Measurements from ENCODE around the gene CDH22.

Gene CDH22

GRCh38 chr20:46249671-46250070 lies 58.6 kb downstream of the CDH22 start:
- no peak for DNase-seq (ENCODE audit: insufficient read length, low spot score)
- no peak for FAIRE-seq

GRCh38 chr20:46246559-46246958 lies 61.7 kb downstream of the CDH22 start:
- DNase-seq (ENCODE audit: insufficient read length, low spot score) = no peak

GRCh38 chr20:46243707-46244628 lies 64.3 kb downstream of the CDH22 start:
- DNase-seq (ENCODE audit: insufficient read length, low spot score) (no peak), FAIRE-seq (no peak)

More at GRCh38 chr20:46246559-46246958, 61.7 kb downstream of the CDH22 start:
- FAIRE-seq = no peak

GRCh38 chr20:46242390-46242789 lies 65.9 kb downstream of the CDH22 start:
- DNase-seq (ENCODE audit: insufficient read length, low spot score) (no peak), FAIRE-seq (no peak)

GRCh38 chr20:46240881-46241280 lies 67.4 kb downstream of the CDH22 start:
- no peak for FAIRE-seq

GRCh38 chr20:46240065-46240464 lies 68.2 kb downstream of the CDH22 start:
- DNase-seq (ENCODE audit: insufficient read length, low spot score) (no peak), FAIRE-seq (no peak)

More at GRCh38 chr20:46240881-46241280, 67.4 kb downstream of the CDH22 start:
- DNase-seq (ENCODE audit: insufficient read length, low spot score) = no peak

DNA sequence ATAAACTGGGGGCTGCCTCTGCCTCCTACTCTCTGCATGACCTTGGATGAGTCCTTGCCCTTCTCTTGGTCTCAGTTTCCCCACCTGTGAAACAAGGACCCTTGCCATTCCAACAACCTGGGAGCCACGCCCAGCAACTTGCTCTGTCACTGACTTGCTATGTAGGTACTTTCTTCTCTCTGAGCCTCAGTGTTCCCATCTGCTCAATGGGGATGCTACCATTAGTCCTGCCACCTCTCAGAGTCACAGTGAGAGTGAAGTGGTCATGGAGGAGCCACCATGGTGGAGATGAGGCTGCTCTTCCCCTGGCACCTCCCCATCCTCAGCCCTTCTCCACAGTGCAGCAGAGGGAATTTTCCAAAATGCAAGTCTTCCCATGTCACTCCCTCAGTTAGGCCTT lies 70.6 kb downstream of the CDH22 start:
- DNase-seq (ENCODE audit: insufficient read length, low spot score) (no peak), FAIRE-seq (no peak)

GRCh38 chr20:46237227-46237626 lies 71.1 kb downstream of the CDH22 start:
- DNase-seq (ENCODE audit: insufficient read length, low spot score) = no peak
- no peak for FAIRE-seq

DNA sequence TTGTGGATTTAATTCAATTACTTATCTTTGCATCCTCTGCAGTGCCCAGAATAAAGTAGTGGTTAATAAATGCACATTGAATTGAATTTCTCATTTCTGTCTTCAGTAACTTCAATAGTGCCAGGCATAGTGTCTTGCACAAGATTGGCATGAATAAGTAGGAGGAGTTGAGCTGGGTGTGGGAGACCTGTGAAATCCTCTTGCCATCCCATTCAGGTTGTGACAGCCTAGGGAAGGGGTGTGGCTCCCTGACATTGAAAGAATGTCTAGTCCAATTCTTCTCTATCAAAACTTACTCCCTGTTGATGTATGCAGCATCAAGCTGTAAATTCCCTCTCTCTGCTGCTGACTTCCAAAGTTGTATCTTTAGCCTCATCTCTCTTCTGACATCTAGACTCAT lies 73.2 kb downstream of the CDH22 start:
- no peak for DNase-seq (ENCODE audit: insufficient read length, low spot score)
- no peak for FAIRE-seq

- DNase-seq (ENCODE audit: insufficient read length, low spot score) = no peak
- FAIRE-seq = no peak
Observed at GRCh38 chr20:46233701-46234100, 74.6 kb downstream of the CDH22 start.

DNA sequence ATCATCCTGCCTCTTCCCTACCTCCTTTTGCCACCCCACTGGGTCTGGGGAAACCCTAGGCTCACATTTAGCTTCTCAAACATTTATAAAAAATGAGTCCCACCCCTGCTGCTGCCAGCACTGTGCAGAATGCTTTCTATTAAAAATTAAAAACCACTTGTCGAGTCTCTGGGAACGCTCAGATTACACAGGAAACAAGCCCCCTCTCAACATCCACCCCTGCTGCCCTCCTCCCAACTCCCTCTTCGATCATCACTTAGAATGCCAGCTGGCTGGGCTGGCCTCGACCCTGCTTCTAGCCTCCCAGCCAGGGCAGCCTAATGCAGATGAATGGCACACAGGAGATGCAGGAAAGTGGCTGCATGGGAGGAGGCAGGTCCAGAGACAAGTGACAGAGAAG lies 75.8 kb downstream of the CDH22 start:
- FAIRE-seq (no peak), DNase-seq (ENCODE audit: insufficient read length, low spot score) (no peak)

GRCh38 chr20:46230801-46231282 lies 77.5 kb downstream of the CDH22 start:
- DNase-seq (ENCODE audit: insufficient read length, low spot score) (no peak), FAIRE-seq (no peak)

DNA sequence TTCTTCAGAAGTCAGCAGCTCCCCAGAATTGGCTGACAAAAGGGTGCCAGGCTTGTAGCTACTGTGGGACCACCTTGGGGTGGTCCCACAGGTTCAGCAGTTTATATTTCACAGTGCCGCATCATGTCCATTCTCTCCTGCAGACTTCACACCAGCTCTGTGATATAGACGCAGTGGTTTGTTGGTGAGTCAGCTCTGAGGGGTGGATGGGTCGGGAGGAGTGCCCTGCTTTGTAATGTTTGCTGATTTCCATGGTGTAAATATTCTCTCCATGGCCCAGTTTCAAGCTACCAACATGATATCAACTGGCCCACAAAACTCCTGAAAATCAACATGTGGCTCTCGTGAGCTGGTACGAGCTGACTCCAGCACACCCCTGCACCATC lies 78.2 kb downstream of the CDH22 start:
- FAIRE-seq = no peak
- no peak for DNase-seq (ENCODE audit: insufficient read length, low spot score)

DNA sequence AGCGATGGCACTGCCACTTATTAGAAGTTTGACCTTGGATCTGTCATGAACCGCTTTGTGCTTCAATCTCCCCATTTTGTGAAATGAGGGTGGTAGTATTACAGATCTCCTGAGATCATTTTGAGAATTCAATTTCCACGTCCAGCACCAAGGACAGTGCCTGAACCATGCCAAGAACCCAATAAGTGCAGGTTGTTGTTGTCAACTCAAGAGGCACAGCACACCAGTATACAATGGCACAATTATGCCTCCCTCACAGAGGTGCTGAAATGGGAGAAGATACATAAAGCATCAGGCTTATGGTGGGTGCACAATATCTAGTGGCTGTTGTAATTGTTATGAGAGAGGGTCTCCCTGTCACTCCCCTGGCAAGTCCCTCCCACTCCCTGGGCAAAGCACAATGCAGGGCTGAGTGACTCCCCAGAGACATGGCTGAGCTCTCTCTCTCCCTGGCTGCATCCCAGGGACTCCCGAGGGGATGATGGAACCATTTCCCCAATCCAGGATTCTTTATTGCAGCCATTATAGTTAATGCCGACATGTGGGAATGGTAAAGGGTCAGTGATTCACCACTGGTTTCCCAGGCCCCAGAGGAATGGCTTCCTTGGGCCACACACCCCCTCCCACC lies 78.7 kb downstream of the CDH22 start:
- FAIRE-seq = no peak

GRCh38 chr20:46228670-46229069 lies 79.6 kb downstream of the CDH22 start:
- FAIRE-seq = no peak
- no peak for DNase-seq (ENCODE audit: insufficient read length, low spot score)

More for the DNA sequence above, 78.7 kb downstream of the CDH22 start:
- DNase-seq (ENCODE audit: insufficient read length, low spot score) = no peak

- DNase-seq (ENCODE audit: insufficient read length, low spot score) (no peak), FAIRE-seq (no peak)
Observed at GRCh38 chr20:46227272-46227767, 81.0 kb downstream of the CDH22 start.

- no peak for DNase-seq (ENCODE audit: insufficient read length, low spot score)
- no peak for FAIRE-seq
Observed at GRCh38 chr20:46226602-46227001, 81.7 kb downstream of the CDH22 start.

- DNase-seq (ENCODE audit: insufficient read length, low spot score) (no peak), FAIRE-seq (no peak)
Observed at GRCh38 chr20:46222521-46223007, 85.7 kb downstream of the CDH22 start.

GRCh38 chr20:46221256-46221833 lies 87.0 kb downstream of the CDH22 start:
- no peak for FAIRE-seq
- no peak for DNase-seq (ENCODE audit: insufficient read length, low spot score)

GRCh38 chr20:46220455-46221207 lies 87.7 kb downstream of the CDH22 start:
- FAIRE-seq = no peak
- no peak for DNase-seq (ENCODE audit: insufficient read length, low spot score)
